ENCODE results near the gene KCNN4.

DNA sequence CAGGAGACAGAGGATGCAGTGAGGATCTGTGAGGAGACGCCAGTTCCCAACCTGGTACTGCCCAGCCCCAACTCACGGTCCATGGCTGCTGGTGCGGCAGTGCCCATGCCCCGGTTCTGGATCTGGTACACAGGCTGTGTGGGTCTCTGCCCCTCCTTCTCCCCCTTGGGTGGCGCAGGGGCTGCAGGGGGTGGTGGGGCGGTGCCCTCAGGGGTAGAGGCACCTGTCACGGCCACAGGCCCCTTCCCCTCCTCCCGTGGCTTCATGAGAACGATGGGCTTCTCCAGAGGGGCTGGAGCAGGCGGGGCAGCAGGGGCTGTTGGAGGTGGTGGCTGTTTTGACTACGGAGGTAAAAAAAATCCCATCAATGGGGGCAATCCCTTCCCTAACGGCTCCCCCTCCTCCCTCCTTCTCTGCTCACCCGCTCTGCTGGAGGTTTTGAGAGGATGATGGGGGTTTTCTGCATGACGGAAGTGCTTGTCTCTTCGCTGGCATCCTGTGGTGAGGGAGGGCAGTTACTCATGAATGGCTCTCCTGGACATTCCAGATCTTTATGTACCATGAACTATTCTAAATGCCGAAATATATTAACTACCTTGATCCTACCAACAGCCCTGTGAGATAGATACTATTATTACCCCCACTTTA, 33.1 kb downstream of the KCNN4 start:
- TF ChIP-seq, protein P1, sequence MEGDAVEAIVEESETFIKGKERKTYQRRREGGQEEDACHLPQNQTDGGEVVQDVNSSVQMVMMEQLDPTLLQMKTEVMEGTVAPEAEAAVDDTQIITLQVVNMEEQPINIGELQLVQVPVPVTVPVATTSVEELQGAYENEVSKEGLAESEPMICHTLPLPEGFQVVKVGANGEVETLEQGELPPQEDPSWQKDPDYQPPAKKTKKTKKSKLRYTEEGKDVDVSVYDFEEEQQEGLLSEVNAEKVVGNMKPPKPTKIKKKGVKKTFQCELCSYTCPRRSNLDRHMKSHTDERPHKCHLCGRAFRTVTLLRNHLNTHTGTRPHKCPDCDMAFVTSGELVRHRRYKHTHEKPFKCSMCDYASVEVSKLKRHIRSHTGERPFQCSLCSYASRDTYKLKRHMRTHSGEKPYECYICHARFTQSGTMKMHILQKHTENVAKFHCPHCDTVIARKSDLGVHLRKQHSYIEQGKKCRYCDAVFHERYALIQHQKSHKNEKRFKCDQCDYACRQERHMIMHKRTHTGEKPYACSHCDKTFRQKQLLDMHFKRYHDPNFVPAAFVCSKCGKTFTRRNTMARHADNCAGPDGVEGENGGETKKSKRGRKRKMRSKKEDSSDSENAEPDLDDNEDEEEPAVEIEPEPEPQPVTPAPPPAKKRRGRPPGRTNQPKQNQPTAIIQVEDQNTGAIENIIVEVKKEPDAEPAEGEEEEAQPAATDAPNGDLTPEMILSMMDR (conservative IDR thresholded peaks at IDR 0.05; ENCODE audit: low read depth, low read length): no peak
- no peak for TF ChIP-seq EZH2 (IDR thresholded peaks at IDR 0.05; ENCODE audit: borderline replicate concordance, low read depth, low read length, poor library complexity, severe bottlenecking)

Measured in A673 (cell line).